K562 (cell line): ENCODE data around the gene IRF1. TPM values are rescaled to one million over a fixed set of nuclear protein-coding genes. Genes with fewer than 3 reads are reported as not detected.

Experiments
- ELF2 ChIP-seq: fragments of 250-450 bp; sonication (Bioruptor Pico); IDR thresholded peaks from 2 replicates; pipeline ENCODE4 v1.5.0; 2021; ENCODE audit warnings: mild to moderate bottlenecking
- MIER1 ChIP-seq: fragments of 450-650 bp; IDR thresholded peaks from 2 replicates; pipeline ENCODE4 v1.6.1; 2016; ENCODE audit warnings: antibody characterized with exemption, mild to moderate bottlenecking, low read depth
- NBN ChIP-seq: fragments of 450-650 bp; IDR thresholded peaks from 2 replicates; pipeline ENCODE4 v1.6.1; 2016; ENCODE audit warnings: low read depth, mild to moderate bottlenecking
- SIRT6 ChIP-seq: IDR thresholded peaks from one replicate; pipeline ENCODE4 v1.6.1; 2012; ENCODE audit warnings: low read depth, mild to moderate bottlenecking, control low read depth, inconsistent platforms, low read length, moderate library complexity
- STAT5B ChIP-seq: fragments of 250-450 bp; sonication (Bioruptor Pico); IDR thresholded peaks from 2 replicates; pipeline ENCODE4 v1.8.0; 2021; ENCODE audit warnings: mild to moderate bottlenecking, inconsistent platforms
- TAF7 ChIP-seq: fragments of 450-650 bp; IDR thresholded peaks from 2 replicates; pipeline ENCODE4 v1.6.1; 2016; ENCODE audit warnings: missing genetic modification characterization, missing compliant biosample characterization
- ZNF316 ChIP-seq: fragments of 450-650 bp; IDR thresholded peaks from 2 replicates; pipeline ENCODE4 v1.6.1; 2016
- ZNF592 ChIP-seq: fragments of 450-650 bp; IDR thresholded peaks from 2 replicates; pipeline ENCODE4 v1.6.1; 2017; ENCODE audit warnings: antibody characterized with exemption, mild to moderate bottlenecking
- ZNF668 ChIP-seq: fragments of 250-450 bp; sonication (Bioruptor Pico); IDR thresholded peaks from 2 replicates; pipeline ENCODE4 v1.8.0; 2022; ENCODE audit warnings: mild to moderate bottlenecking, inconsistent platforms
- polyA plus RNA-seq, 8 experiments: library from polyadenylated mRNA; depleted of rRNA in 4 of 8; stranded (reverse) in 5 of 8; unstranded in 3 of 8; fragments of >200 nt; fragmentation: Nextera tagmentation in 2 of 8; fragmentation: Illumina TruSeq in 1 of 8; extraction: Ambion mirVana in 2 of 8; extraction: Trizol in 1 of 8; gene quantifications; 2 replicates each; pipeline versions ENCODE4 v1.2.1 to v1.2.3, GENCODE V29; 2011 to 2014; ENCODE audit warnings: inconsistent platforms in 1 of 8, missing spikeins in 1 of 8
- total RNA-seq, 7 experiments: library from RNA; depleted of rRNA in 6 of 7; stranded (reverse); fragments of >200 nt in 6 of 7; fragmentation: Illumina TruSeq in 2 of 7; extraction: Trizol in 2 of 7; gene quantifications; 2 replicates each; pipeline versions ENCODE4 v1.2.1 to v1.2.3, GENCODE V29; 2011 to 2021; ENCODE audit warnings: low replicate concordance in 1 of 7
- TF ChIP-seq, protein P1 (sequence below): fragments of 450-650 bp; conservative IDR thresholded peaks from 2 replicates; pipeline ENCODE4 v1.6.1; 2016; ENCODE audit warnings: missing genetic modification characterization, low read depth, mild to moderate bottlenecking, control low read depth, missing compliant biosample characterization
- TF ChIP-seq, protein P2 (sequence below): fragments of 200-600 bp; sonication (generic); IDR thresholded peaks from one replicate; pipeline ENCODE4 v1.6.1; 2012; ENCODE audit warnings: mild to moderate bottlenecking, low read depth, low read length, inconsistent platforms

Gene IRF1
- total and polyA plus RNA-seq, 9 of the 15 experiments (the other 6 are each of a cell fraction or from before 2014, with no cell fraction given): 1.1 to 12.3 (median 5.9) TPM

GRCh38 chr5:132526974-132527564, 36.5 kb upstream of the IRF1 start (continued):
- TF ChIP-seq SIRT6 (no peak), ELF2 (CRISPR knock-in tag) (no peak), ZNF668 (CRISPR knock-in tag) (no peak), MIER1 (no peak), NBN (no peak), STAT5B (CRISPR knock-in tag) (no peak), TAF7 (tag) (no peak), ZNF316 (peak; percentile 73), ZNF592 (0 out of 2 replicates have a peak, but pooled peaks have one; percentile 31)
- TF ChIP-seq, protein P1, sequence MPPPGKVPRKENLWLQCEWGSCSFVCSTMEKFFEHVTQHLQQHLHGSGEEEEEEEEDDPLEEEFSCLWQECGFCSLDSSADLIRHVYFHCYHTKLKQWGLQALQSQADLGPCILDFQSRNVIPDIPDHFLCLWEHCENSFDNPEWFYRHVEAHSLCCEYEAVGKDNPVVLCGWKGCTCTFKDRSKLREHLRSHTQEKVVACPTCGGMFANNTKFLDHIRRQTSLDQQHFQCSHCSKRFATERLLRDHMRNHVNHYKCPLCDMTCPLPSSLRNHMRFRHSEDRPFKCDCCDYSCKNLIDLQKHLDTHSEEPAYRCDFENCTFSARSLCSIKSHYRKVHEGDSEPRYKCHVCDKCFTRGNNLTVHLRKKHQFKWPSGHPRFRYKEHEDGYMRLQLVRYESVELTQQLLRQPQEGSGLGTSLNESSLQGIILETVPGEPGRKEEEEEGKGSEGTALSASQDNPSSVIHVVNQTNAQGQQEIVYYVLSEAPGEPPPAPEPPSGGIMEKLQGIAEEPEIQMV (tag): no peak
- TF ChIP-seq, protein P2, sequence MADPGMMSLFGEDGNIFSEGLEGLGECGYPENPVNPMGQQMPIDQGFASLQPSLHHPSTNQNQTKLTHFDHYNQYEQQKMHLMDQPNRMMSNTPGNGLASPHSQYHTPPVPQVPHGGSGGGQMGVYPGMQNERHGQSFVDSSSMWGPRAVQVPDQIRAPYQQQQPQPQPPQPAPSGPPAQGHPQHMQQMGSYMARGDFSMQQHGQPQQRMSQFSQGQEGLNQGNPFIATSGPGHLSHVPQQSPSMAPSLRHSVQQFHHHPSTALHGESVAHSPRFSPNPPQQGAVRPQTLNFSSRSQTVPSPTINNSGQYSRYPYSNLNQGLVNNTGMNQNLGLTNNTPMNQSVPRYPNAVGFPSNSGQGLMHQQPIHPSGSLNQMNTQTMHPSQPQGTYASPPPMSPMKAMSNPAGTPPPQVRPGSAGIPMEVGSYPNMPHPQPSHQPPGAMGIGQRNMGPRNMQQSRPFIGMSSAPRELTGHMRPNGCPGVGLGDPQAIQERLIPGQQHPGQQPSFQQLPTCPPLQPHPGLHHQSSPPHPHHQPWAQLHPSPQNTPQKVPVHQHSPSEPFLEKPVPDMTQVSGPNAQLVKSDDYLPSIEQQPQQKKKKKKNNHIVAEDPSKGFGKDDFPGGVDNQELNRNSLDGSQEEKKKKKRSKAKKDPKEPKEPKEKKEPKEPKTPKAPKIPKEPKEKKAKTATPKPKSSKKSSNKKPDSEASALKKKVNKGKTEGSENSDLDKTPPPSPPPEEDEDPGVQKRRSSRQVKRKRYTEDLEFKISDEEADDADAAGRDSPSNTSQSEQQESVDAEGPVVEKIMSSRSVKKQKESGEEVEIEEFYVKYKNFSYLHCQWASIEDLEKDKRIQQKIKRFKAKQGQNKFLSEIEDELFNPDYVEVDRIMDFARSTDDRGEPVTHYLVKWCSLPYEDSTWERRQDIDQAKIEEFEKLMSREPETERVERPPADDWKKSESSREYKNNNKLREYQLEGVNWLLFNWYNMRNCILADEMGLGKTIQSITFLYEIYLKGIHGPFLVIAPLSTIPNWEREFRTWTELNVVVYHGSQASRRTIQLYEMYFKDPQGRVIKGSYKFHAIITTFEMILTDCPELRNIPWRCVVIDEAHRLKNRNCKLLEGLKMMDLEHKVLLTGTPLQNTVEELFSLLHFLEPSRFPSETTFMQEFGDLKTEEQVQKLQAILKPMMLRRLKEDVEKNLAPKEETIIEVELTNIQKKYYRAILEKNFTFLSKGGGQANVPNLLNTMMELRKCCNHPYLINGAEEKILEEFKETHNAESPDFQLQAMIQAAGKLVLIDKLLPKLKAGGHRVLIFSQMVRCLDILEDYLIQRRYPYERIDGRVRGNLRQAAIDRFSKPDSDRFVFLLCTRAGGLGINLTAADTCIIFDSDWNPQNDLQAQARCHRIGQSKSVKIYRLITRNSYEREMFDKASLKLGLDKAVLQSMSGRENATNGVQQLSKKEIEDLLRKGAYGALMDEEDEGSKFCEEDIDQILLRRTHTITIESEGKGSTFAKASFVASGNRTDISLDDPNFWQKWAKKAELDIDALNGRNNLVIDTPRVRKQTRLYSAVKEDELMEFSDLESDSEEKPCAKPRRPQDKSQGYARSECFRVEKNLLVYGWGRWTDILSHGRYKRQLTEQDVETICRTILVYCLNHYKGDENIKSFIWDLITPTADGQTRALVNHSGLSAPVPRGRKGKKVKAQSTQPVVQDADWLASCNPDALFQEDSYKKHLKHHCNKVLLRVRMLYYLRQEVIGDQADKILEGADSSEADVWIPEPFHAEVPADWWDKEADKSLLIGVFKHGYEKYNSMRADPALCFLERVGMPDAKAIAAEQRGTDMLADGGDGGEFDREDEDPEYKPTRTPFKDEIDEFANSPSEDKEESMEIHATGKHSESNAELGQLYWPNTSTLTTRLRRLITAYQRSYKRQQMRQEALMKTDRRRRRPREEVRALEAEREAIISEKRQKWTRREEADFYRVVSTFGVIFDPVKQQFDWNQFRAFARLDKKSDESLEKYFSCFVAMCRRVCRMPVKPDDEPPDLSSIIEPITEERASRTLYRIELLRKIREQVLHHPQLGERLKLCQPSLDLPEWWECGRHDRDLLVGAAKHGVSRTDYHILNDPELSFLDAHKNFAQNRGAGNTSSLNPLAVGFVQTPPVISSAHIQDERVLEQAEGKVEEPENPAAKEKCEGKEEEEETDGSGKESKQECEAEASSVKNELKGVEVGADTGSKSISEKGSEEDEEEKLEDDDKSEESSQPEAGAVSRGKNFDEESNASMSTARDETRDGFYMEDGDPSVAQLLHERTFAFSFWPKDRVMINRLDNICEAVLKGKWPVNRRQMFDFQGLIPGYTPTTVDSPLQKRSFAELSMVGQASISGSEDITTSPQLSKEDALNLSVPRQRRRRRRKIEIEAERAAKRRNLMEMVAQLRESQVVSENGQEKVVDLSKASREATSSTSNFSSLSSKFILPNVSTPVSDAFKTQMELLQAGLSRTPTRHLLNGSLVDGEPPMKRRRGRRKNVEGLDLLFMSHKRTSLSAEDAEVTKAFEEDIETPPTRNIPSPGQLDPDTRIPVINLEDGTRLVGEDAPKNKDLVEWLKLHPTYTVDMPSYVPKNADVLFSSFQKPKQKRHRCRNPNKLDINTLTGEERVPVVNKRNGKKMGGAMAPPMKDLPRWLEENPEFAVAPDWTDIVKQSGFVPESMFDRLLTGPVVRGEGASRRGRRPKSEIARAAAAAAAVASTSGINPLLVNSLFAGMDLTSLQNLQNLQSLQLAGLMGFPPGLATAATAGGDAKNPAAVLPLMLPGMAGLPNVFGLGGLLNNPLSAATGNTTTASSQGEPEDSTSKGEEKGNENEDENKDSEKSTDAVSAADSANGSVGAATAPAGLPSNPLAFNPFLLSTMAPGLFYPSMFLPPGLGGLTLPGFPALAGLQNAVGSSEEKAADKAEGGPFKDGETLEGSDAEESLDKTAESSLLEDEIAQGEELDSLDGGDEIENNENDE: no peak
